Progenitor cell of endocrine pancreas (in vitro differentiated cells): ENCODE data around the gene SLC13A5. TPM values are rescaled to one million over a fixed set of nuclear protein-coding genes. Genes with fewer than 3 reads are reported as not detected.
"Not testable (repeated sequence)": the region's sequence is repeated elsewhere in the genome, so short reads cannot be mapped to it uniquely, and the experiment has no call there.

ENCODE experiments used
- DNase-seq: peaks from one replicate; pipeline ENCODE4 v3.0.0; 2021; ENCODE audit warnings: low spot score; ENCODE audit not compliant: unreplicated experiment
- H3K27ac Mint-ChIP-seq: 2 replicates; pipeline ENCODE4 v1.8.0; 2021; ENCODE audit warnings: mild to moderate bottlenecking, moderate library complexity, mixed read lengths
- H3K27me3 Mint-ChIP-seq: 2 replicates; pipeline ENCODE4 v1.8.0; 2021; ENCODE audit warnings: mixed read lengths
- H3K36me3 Mint-ChIP-seq: 2 replicates; pipeline ENCODE4 v1.8.0; 2022; ENCODE audit warnings: mixed read lengths; ENCODE audit not compliant: insufficient read depth
- H3K4me1 Mint-ChIP-seq: 2 replicates; pipeline ENCODE4 v1.8.0; 2021; ENCODE audit warnings: low read depth, mixed read lengths
- H3K4me3 Mint-ChIP-seq: 2 replicates; pipeline ENCODE4 v1.8.0; 2021; ENCODE audit warnings: low read depth, mild to moderate bottlenecking, moderate library complexity, mixed read lengths
- H3K9me3 Mint-ChIP-seq: 2 replicates; pipeline ENCODE4 v1.8.0; 2021; ENCODE audit warnings: low read depth, mixed read lengths
- CTCF ChIP-seq: fragments of 200-600 bp; sonication (generic); IDR thresholded peaks from one replicate; pipeline ENCODE4 v1.5.0; 2021; ENCODE audit warnings: antibody characterized with exemption, mild to moderate bottlenecking; ENCODE audit not compliant: unreplicated experiment
- total RNA-seq: library from RNA; stranded (reverse); gene quantifications from 2 replicates; pipeline ENCODE4 v1.2.1, GENCODE V29; 2021

SLC13A5 gene
- total RNA-seq, 1 donor from 2014 or later = 0.93 TPM

- Mint-ChIP-seq H3K4me1 (no peaks in the 10 kb centered on the region), H3K9me3 (no peaks in the 10 kb centered on the region), H3K36me3 (no peaks in the 10 kb centered on the region), H3K27ac (no peak overlapping the region), H3K27me3 (no peaks in the 10 kb centered on the region), H3K4me3 (no peak overlapping the region)
- no peak for TF ChIP-seq CTCF
- no peak for DNase-seq
Observed at GRCh38 chr17:6748617-6749016, 35.4 kb upstream of the SLC13A5 start.

- H3K4me3 Mint-ChIP-seq, H3K36me3 Mint-ChIP-seq, H3K27me3 Mint-ChIP-seq, DNase-seq, H3K9me3 Mint-ChIP-seq, H3K4me1 Mint-ChIP-seq, H3K27ac Mint-ChIP-seq: not testable (repeated sequence)
Observed at GRCh38 chr17:6746665-6747064, 33.5 kb upstream of the SLC13A5 start.

- Mint-ChIP-seq H3K27me3 (peaks cover 13% of the 10 kb centered on the region), H3K9me3 (no peaks in the 10 kb centered on the region), H3K27ac (no peak overlapping the region), H3K36me3 (no peaks in the 10 kb centered on the region), H3K4me1 (no peaks in the 10 kb centered on the region), H3K4me3 (no peak overlapping the region)
- DNase-seq = no peak
- TF ChIP-seq CTCF = no peak
Observed at GRCh38 chr17:6729531-6729930, 16.4 kb upstream of the SLC13A5 start.

GRCh38 chr17:6724009-6724408 lies 10.8 kb upstream of the SLC13A5 start:
- peaks cover 39% of the 10 kb centered on the region for H3K27me3 Mint-ChIP-seq
- no peak overlapping the region for H3K4me3 Mint-ChIP-seq
- TF ChIP-seq CTCF = no peak
- DNase-seq = no peak
- H3K9me3 Mint-ChIP-seq = no peaks in the 10 kb centered on the region
- H3K4me1 Mint-ChIP-seq = no peaks in the 10 kb centered on the region
- no peaks in the 10 kb centered on the region for H3K36me3 Mint-ChIP-seq
- H3K27ac Mint-ChIP-seq = no peak overlapping the region

GRCh38 chr17:6721744-6722143 lies 8.6 kb upstream of the SLC13A5 start:
- no peak overlapping the region for H3K4me3 Mint-ChIP-seq
- H3K27me3 Mint-ChIP-seq = peaks cover 36% of the 10 kb centered on the region
- no peak overlapping the region for H3K27ac Mint-ChIP-seq
- no peaks in the 10 kb centered on the region for H3K36me3 Mint-ChIP-seq
- DNase-seq = no peak
- H3K4me1 Mint-ChIP-seq = no peaks in the 10 kb centered on the region
- TF ChIP-seq CTCF = no peak
- peaks cover 10% of the 10 kb centered on the region for H3K9me3 Mint-ChIP-seq

- no peak overlapping the region for H3K27ac Mint-ChIP-seq
- no peaks in the 10 kb centered on the region for H3K36me3 Mint-ChIP-seq
- peaks cover 37% of the 10 kb centered on the region for H3K27me3 Mint-ChIP-seq
Observed at GRCh38 chr17:6716736-6717135, 3.6 kb upstream of the SLC13A5 start.

More at GRCh38 chr17:6716736-6717135, 3.6 kb upstream of the SLC13A5 start:
- Mint-ChIP-seq H3K4me3 (no peak overlapping the region), H3K4me1 (peaks cover 8% of the 10 kb centered on the region), H3K9me3 (peaks cover 19% of the 10 kb centered on the region)
- DNase-seq = no peak
- no peak for TF ChIP-seq CTCF
